ENCODE measurements around the gene SPATA6L.

GRCh38 chr9:4671737-4672136 lies 5.5 kb upstream of the SPATA6L start:
- TF ChIP-seq CTCF (IDR thresholded peaks at IDR 0.05) (no peak), POLR2A (IDR thresholded peaks at IDR 0.05) (no peak)

All from thyroid gland (tissue), 4 donors.